Measurements from ENCODE around the gene HNRNPK.
A peak's percentile ranks its signal among the peaks of the same experiment; 100 is the strongest.

HNRNPK gene

GRCh38 chr9:83979812-83980394 lies at the start of gene HNRNPK:
HNRNPK (minus strand) TSS chr9:83980215; CDS start chr9:83978252, 1,963 bp downstream.
- Histone ChIP-seq H3K4me1 (ENCODE audit: insufficient read depth, low read length) (peaks cover 8% of the 10 kb centered on the region), H3K9ac (ENCODE audit: low read depth, low read length) (peak within 1 kb of the TSS; percentile 100), H3K36me3 (ENCODE audit: insufficient read depth, low read length) (peaks cover 24% of the 10 kb centered on the region), H3K9me3 (ENCODE audit: control insufficient read depth, insufficient read depth, low read length) (no peaks in the 10 kb centered on the region)

DNA sequence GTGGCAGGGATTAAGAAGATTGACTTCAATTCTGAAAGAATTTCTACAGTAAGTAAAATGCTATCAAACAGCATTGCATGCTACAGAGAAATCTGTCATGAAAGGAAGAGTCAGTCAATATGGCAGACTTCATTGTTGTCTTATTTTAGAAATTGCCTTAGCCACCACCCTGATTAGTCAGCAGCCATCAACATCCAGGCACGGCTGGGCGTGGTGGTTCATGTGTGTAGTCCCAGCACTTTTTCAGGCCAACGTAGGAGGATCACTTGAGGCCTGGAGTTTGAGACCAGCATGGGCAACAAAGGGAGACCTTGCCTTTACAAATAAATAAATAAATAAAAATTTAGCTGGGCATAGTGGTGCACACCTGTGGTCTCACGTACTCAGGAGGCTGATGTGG lies 47.2 kb upstream of the HNRNPK start:
- H3K4me1 ChIP-seq (ENCODE audit: insufficient read depth, low read length), result no peaks in the 10 kb centered on the region
- no peaks in the 10 kb centered on the region for H3K9me3 ChIP-seq (ENCODE audit: control insufficient read depth, insufficient read depth, low read length)
- no peaks in the 10 kb centered on the region for H3K36me3 ChIP-seq (ENCODE audit: insufficient read depth, low read length)
- no peak overlapping the region for H3K9ac ChIP-seq (ENCODE audit: low read depth, low read length)

GRCh38 chr9:84024041-84024575 lies 44.1 kb upstream of the HNRNPK start:
- H3K9ac ChIP-seq (ENCODE audit: low read depth, low read length), result no peak overlapping the region
- no peaks in the 10 kb centered on the region; the same call in 1 of the 2 replicates for H3K9me3 ChIP-seq (ENCODE audit: control insufficient read depth, insufficient read depth, low read length)
- H3K36me3 ChIP-seq (ENCODE audit: insufficient read depth, low read length), result no peaks in the 10 kb centered on the region
- H3K4me1 ChIP-seq (ENCODE audit: insufficient read depth, low read length), result no peaks in the 10 kb centered on the region

- Histone ChIP-seq H3K36me3 (ENCODE audit: insufficient read depth, low read length) (no peaks in the 10 kb centered on the region), H3K9me3 (ENCODE audit: control insufficient read depth, insufficient read depth, low read length) (no peaks in the 10 kb centered on the region), H3K9ac (ENCODE audit: low read depth, low read length) (no peak overlapping the region), H3K4me1 (ENCODE audit: insufficient read depth, low read length) (no peaks in the 10 kb centered on the region)
Measured at GRCh38 chr9:84007662-84008061, 27.6 kb upstream of the HNRNPK start.

DNA sequence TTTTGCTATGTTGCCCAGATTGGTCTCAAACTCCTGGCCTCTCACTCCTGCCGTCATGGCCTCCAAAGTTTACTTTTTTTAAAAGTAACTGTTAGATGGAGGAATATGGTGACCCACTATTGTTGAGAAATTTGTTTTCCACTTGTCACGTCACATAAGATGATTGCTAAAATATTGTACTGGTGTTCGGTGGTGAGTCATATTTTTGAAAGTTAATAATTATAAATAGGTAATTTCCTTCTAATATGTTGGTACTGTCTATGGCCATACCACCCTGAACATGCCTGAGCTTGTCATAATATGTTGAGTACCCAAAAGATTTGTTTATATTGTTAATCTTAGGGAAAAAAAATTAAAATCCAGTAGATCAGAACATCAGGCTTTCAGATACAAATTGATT lies 23.2 kb upstream of the HNRNPK start:
- peaks cover 7% of the 10 kb centered on the region; the same call in 1 of the 2 replicates for H3K36me3 ChIP-seq (ENCODE audit: insufficient read depth, low read length)
- no peaks in the 10 kb centered on the region for H3K4me1 ChIP-seq (ENCODE audit: insufficient read depth, low read length)
- no peak overlapping the region for H3K9ac ChIP-seq (ENCODE audit: low read depth, low read length)
- H3K9me3 ChIP-seq (ENCODE audit: control insufficient read depth, insufficient read depth, low read length), result no peaks in the 10 kb centered on the region

- H3K36me3 ChIP-seq (ENCODE audit: insufficient read depth, low read length), result peaks cover 7% of the 10 kb centered on the region; the same call in 1 of the 2 replicates
Measured at GRCh38 chr9:84002344-84002743, 22.3 kb upstream of the HNRNPK start.

DNA sequence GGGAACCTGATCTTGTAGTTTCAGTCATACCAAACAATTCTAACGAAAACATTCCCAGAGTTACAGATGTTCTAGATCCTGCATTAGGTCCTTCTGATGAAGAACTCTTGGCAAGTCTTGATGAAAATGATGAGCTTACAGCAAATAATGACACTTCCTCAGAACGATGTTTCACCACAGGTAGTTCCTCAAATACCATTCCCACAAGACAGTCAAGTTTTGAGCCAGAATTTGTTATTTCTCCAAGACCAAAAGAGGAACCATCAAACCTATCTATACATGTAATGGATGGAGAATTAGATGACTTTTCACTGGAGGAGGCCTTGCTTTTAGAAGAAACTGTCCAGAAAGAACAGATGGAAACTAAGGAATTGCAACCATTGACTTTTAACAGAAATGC lies 21.6 kb upstream of the HNRNPK start:
- Histone ChIP-seq H3K9me3 (ENCODE audit: control insufficient read depth, insufficient read depth, low read length) (no peaks in the 10 kb centered on the region), H3K4me1 (ENCODE audit: insufficient read depth, low read length) (no peaks in the 10 kb centered on the region), H3K36me3 (ENCODE audit: insufficient read depth, low read length) (peaks cover 7% of the 10 kb centered on the region; the same call in 1 of the 2 replicates), H3K9ac (ENCODE audit: low read depth, low read length) (no peak overlapping the region)

More at GRCh38 chr9:84002344-84002743, 22.3 kb upstream of the HNRNPK start:
- no peaks in the 10 kb centered on the region for H3K4me1 ChIP-seq (ENCODE audit: insufficient read depth, low read length)
- H3K9ac ChIP-seq (ENCODE audit: low read depth, low read length), result no peak overlapping the region
- no peaks in the 10 kb centered on the region for H3K9me3 ChIP-seq (ENCODE audit: control insufficient read depth, insufficient read depth, low read length)

GRCh38 chr9:84000186-84000585 lies 20.2 kb upstream of the HNRNPK start:
- H3K4me1 ChIP-seq (ENCODE audit: insufficient read depth, low read length), result no peaks in the 10 kb centered on the region
- no peak overlapping the region for H3K9ac ChIP-seq (ENCODE audit: low read depth, low read length)
- peaks cover 7% of the 10 kb centered on the region; the same call in 1 of the 2 replicates for H3K36me3 ChIP-seq (ENCODE audit: insufficient read depth, low read length)
- H3K9me3 ChIP-seq (ENCODE audit: control insufficient read depth, insufficient read depth, low read length), result no peaks in the 10 kb centered on the region

DNA sequence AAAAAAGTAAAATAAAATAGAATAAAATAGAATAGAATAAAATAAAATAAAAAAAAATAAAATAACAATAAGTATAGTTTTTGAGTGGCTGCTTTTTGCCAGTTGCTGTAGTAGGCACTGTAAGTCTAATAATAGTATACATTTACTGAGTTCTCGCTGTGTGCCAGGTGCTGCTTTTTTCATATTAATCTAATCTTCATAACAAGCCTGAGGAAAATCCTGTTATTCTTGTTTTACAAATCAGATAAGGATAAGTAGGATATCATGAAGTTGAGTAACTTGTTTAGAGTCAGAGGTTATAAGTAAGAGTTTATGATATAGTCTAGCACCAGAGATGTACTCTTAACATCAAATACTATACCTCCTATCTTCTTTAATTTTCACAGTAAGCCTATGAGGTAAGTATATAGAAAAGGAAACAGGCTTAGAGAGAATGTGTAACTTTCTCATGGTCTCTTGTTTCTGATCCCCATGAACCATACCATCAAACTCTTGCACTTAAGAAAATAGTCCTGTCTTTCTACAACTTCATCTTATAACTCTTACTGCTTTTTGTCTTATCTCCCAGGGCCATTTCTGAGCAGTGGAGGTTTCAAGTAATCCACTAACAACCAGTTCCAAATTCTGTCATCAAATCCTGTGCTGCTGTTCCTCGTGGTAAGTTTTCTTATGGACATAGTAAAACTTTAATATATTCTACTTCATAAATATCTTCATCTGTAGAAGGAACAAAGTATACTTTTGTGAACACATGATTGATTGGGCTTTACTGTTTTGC lies 19.3 kb upstream of the HNRNPK start:
- Histone ChIP-seq H3K4me1 (ENCODE audit: insufficient read depth, low read length) (no peaks in the 10 kb centered on the region), H3K36me3 (ENCODE audit: insufficient read depth, low read length) (peaks cover 7% of the 10 kb centered on the region; the same call in 1 of the 2 replicates), H3K9me3 (ENCODE audit: control insufficient read depth, insufficient read depth, low read length) (no peaks in the 10 kb centered on the region), H3K9ac (ENCODE audit: low read depth, low read length) (no peak overlapping the region)

DNA sequence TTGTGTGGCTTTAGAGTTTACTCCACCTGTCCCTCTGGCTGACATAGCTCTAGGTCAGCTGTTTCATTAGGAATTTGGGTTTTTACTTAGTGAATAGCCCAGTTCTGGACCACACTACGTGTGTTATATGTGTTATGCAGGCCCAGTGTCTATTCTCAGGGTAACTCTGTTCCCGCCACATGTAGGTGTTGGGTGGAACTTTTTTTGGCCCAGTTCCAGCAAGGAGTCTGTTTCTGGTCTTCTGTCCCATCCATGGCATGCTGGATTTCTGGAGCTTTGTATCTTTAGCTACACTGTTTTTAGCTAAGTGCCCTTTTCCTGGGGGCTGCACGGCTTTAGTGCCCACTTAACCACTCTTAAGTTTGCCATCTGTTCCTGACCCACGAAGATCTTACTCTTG lies 16.1 kb upstream of the HNRNPK start:
- Histone ChIP-seq H3K4me1 (ENCODE audit: insufficient read depth, low read length) (no peaks in the 10 kb centered on the region), H3K9ac (ENCODE audit: low read depth, low read length) (no peak overlapping the region), H3K36me3 (ENCODE audit: insufficient read depth, low read length) (no peaks in the 10 kb centered on the region), H3K9me3 (ENCODE audit: control insufficient read depth, insufficient read depth, low read length) (no peaks in the 10 kb centered on the region)

GRCh38 chr9:83992901-83993300 lies 12.9 kb upstream of the HNRNPK start:
- Histone ChIP-seq H3K9ac (ENCODE audit: low read depth, low read length) (no peak overlapping the region), H3K9me3 (ENCODE audit: control insufficient read depth, insufficient read depth, low read length) (no peaks in the 10 kb centered on the region), H3K36me3 (ENCODE audit: insufficient read depth, low read length) (no peaks in the 10 kb centered on the region), H3K4me1 (ENCODE audit: insufficient read depth, low read length) (no peaks in the 10 kb centered on the region)

- no peaks in the 10 kb centered on the region for H3K36me3 ChIP-seq (ENCODE audit: insufficient read depth, low read length)
- H3K9ac ChIP-seq (ENCODE audit: low read depth, low read length), result no peak overlapping the region
- H3K4me1 ChIP-seq (ENCODE audit: insufficient read depth, low read length), result no peaks in the 10 kb centered on the region
- H3K9me3 ChIP-seq (ENCODE audit: control insufficient read depth, insufficient read depth, low read length), result no peaks in the 10 kb centered on the region
Measured at GRCh38 chr9:83992407-83992806, 12.4 kb upstream of the HNRNPK start.

- H3K9me3 ChIP-seq (ENCODE audit: control insufficient read depth, insufficient read depth, low read length), result no peaks in the 10 kb centered on the region
- H3K36me3 ChIP-seq (ENCODE audit: insufficient read depth, low read length), result no peaks in the 10 kb centered on the region
- H3K9ac ChIP-seq (ENCODE audit: low read depth, low read length), result no peak overlapping the region
- no peaks in the 10 kb centered on the region for H3K4me1 ChIP-seq (ENCODE audit: insufficient read depth, low read length)
Measured at GRCh38 chr9:83991355-83991754, 11.3 kb upstream of the HNRNPK start.

DNA sequence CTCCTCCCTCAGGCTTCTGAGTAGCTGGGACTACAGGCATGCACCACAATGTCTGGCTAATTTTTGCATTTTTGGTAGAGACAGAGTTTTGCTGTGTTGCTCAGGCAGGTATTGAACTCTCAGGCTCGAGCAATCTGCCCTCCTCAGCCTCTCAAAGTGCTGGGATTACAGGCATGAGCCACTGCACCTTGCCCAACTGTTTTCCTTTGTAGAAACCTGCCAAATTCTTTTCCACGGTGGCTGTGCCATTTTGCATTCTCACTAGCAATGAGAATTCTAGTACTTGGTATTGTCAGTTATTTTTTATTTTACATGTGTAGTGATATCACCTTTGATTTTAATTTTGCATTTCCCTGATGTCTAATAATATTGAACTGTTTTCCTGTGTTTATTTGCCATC lies 8.4 kb upstream of the HNRNPK start:
- H3K9ac ChIP-seq (ENCODE audit: low read depth, low read length), result no peak overlapping the region
- no peaks in the 10 kb centered on the region for H3K4me1 ChIP-seq (ENCODE audit: insufficient read depth, low read length)
- H3K36me3 ChIP-seq (ENCODE audit: insufficient read depth, low read length), result no peaks in the 10 kb centered on the region
- H3K9me3 ChIP-seq (ENCODE audit: control insufficient read depth, insufficient read depth, low read length), result no peaks in the 10 kb centered on the region

GRCh38 chr9:83987402-83987791 lies 7.4 kb upstream of the HNRNPK start:
- Histone ChIP-seq H3K36me3 (ENCODE audit: insufficient read depth, low read length) (no peaks in the 10 kb centered on the region), H3K9ac (ENCODE audit: low read depth, low read length) (no peak overlapping the region), H3K9me3 (ENCODE audit: control insufficient read depth, insufficient read depth, low read length) (no peaks in the 10 kb centered on the region), H3K4me1 (ENCODE audit: insufficient read depth, low read length) (no peaks in the 10 kb centered on the region)
